ENCODE measurements around the gene BANP. TPM values are rescaled to one million over a fixed set of nuclear protein-coding genes. Genes with fewer than 3 reads are reported as not detected.
A peak's percentile ranks its signal among the peaks of the same experiment; 100 is the strongest.

The BANP gene
- total and polyA plus RNA-seq, 2 donors (not counting 1 experiment from before 2014, with no cell fraction given) = 9.3 to 31.0 TPM

DNA sequence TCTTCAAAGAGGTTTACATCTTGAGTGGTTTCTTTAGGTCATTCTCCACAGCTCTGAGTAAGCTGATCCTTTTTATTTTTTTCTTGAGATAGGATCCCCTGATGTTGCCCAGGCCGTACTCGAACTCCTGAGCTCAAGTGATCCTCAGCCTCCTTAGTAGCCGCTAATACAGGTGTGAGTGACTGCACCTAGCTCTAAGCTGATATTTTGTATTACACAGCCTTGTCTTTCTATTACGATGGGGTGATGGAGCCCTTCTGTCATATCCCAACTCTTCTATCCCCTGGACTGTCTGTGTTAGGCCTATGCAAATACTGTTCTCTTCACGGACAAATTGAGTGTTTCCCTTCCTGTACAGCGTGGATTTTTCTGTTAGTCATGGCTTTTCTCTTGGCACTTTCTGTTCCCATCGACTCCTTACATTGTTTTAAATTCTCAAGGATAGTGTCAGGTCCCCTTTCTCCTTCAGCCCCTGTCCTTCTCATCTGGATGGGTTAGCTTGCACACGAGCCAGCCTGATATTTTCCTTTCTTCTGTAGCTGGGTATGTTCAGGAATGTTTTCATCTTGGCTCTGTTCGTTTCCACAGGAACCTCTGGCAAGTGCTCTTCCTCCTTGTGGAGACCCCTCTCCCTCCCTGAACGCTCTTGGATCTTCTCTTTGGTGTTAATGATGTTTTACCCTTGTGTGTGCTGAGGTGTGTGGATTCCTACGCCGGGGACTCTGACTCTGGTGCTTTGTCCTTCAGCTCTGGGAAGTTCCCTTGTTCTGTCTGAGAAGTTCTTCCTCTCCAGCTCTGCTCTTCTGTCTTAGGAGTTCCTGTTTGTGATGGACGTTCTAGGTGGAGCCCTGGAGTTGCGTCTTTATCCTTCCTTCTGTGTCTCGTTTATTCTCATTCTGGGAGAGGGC, 2.3 kb downstream of the BANP start:
- no peak overlapping the region for H3K4me2 ChIP-seq (ENCODE audit: extremely low read depth, insufficient read depth, low read length)
- H3K79me2 ChIP-seq (ENCODE audit: control insufficient read depth, insufficient read depth, low read length) = peaks cover 65% of the 10 kb centered on the region
- H3K27ac ChIP-seq (ENCODE audit: insufficient read depth, low read length) = peak overlapping the region; percentile 2
- peaks cover 13% of the 10 kb centered on the region for H3K4me1 ChIP-seq (ENCODE audit: control insufficient read depth, extremely low read depth, insufficient read depth, low read length)
- H2AFZ ChIP-seq (ENCODE audit: low read length) = no peak overlapping the region
- TF ChIP-seq EZH2 (IDR thresholded peaks at IDR 0.05; ENCODE audit: low read length, missing control alignments) = no peak
- TF ChIP-seq, protein P1, sequence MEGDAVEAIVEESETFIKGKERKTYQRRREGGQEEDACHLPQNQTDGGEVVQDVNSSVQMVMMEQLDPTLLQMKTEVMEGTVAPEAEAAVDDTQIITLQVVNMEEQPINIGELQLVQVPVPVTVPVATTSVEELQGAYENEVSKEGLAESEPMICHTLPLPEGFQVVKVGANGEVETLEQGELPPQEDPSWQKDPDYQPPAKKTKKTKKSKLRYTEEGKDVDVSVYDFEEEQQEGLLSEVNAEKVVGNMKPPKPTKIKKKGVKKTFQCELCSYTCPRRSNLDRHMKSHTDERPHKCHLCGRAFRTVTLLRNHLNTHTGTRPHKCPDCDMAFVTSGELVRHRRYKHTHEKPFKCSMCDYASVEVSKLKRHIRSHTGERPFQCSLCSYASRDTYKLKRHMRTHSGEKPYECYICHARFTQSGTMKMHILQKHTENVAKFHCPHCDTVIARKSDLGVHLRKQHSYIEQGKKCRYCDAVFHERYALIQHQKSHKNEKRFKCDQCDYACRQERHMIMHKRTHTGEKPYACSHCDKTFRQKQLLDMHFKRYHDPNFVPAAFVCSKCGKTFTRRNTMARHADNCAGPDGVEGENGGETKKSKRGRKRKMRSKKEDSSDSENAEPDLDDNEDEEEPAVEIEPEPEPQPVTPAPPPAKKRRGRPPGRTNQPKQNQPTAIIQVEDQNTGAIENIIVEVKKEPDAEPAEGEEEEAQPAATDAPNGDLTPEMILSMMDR (conservative IDR thresholded peaks at IDR 0.05 in 1 of 2, IDR thresholded peaks at IDR 0.05 in 1 of 2; ENCODE audit: low read depth in 1 of 2, low read length in 2 of 2) = no peak
- peak in 1 of 2 donors; percentile 10 for DNase-seq (ENCODE audit: low read depth in 2 of 2)
- H4K20me1 ChIP-seq (ENCODE audit: control insufficient read depth, extremely low read depth, insufficient read depth, low read length) = no peaks in the 10 kb centered on the region
- no peaks in the 10 kb centered on the region for H3K9me3 ChIP-seq (ENCODE audit: control insufficient read depth, insufficient read depth, low read depth, low read length)
- no peak overlapping the region for H3K9ac ChIP-seq (ENCODE audit: insufficient read depth, low read length)
- H3K36me3 ChIP-seq (ENCODE audit: control insufficient read depth, insufficient read depth, low read length) = peaks cover 6% of the 10 kb centered on the region
- no peaks in the 10 kb centered on the region for H3K27me3 ChIP-seq (ENCODE audit: control insufficient read depth, insufficient read depth, low read length)
- H3K4me3 ChIP-seq (replicated peaks in 1 of 4; ENCODE audit: control extremely low read depth in 1 of 4, insufficient read depth in 1 of 4, low read depth in 3 of 4, low read length in 4 of 4) = no peak overlapping the region

DNA sequence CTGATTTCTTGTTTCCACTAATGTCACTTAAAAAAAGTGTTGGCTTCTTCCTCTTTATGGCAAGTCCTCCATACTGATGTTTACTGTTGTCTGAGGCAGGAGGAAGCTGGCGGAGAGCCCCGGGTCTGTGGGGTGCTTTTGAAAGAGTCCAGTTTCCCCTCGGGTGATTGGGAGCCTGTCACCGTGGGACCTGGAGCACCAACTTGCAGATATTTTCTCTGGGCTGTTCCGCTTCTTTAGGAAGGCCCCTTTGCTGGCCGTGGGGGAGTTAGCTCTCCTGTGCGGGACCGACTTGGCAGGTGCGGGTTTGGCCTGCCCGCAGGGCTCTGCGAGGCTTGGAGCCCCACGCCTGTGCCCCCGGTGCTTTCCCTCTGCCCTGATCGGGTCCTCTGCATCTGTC, 3.1 kb downstream of the BANP start:
- TF ChIP-seq, protein P1 (conservative IDR thresholded peaks at IDR 0.05 in 1 of 2, IDR thresholded peaks at IDR 0.05 in 1 of 2; ENCODE audit: low read depth in 1 of 2, low read length in 2 of 2) = no peak
- TF ChIP-seq EZH2 (IDR thresholded peaks at IDR 0.05; ENCODE audit: low read length, missing control alignments) = no peak
- DNase-seq (ENCODE audit: low read depth in 2 of 2) = no peak
- Histone ChIP-seq H3K9ac (ENCODE audit: insufficient read depth, low read length) (no peak overlapping the region), H3K4me2 (ENCODE audit: extremely low read depth, insufficient read depth, low read length) (no peak overlapping the region), H3K27me3 (ENCODE audit: control insufficient read depth, insufficient read depth, low read length) (no peaks in the 10 kb centered on the region), H2AFZ (ENCODE audit: low read length) (no peak overlapping the region), H3K9me3 (ENCODE audit: control insufficient read depth, insufficient read depth, low read depth, low read length) (no peaks in the 10 kb centered on the region), H4K20me1 (ENCODE audit: control insufficient read depth, extremely low read depth, insufficient read depth, low read length) (no peaks in the 10 kb centered on the region), H3K4me3 (replicated peaks in 1 of 4; ENCODE audit: control extremely low read depth in 1 of 4, insufficient read depth in 1 of 4, low read depth in 3 of 4, low read length in 4 of 4) (no peak overlapping the region), H3K4me1 (ENCODE audit: control insufficient read depth, extremely low read depth, insufficient read depth, low read length) (peaks cover 13% of the 10 kb centered on the region), H3K79me2 (ENCODE audit: control insufficient read depth, insufficient read depth, low read length) (peaks cover 70% of the 10 kb centered on the region), H3K36me3 (ENCODE audit: control insufficient read depth, insufficient read depth, low read length) (peaks cover 6% of the 10 kb centered on the region), H3K27ac (ENCODE audit: insufficient read depth, low read length) (no peak overlapping the region)

DNA sequence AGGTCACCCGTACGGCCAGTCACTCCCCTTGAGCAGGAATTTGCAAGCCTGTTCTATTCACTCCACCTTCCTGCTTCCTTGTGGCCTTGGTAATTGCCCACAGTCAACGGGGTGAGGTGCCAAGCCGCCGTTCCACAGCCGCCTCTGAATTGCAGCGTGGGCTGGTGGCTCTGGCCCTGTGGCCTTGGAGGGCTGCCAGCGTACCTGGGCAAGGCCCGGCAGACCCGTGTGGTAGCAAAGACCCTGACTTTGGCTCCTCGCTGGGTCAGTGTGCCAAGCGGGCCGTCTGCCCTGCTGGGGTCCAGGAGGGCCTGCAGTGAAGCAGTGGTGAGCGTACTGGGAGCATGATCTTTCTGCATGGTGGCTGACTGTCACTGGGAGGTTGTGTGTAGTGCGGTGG, 3.6 kb downstream of the BANP start:
- no peak overlapping the region for H2AFZ ChIP-seq (ENCODE audit: low read length)
- H3K9me3 ChIP-seq (ENCODE audit: control insufficient read depth, insufficient read depth, low read depth, low read length) = no peaks in the 10 kb centered on the region
- TF ChIP-seq EZH2 (IDR thresholded peaks at IDR 0.05; ENCODE audit: low read length, missing control alignments) = no peak
- TF ChIP-seq, protein P1 (conservative IDR thresholded peaks at IDR 0.05 in 1 of 2, IDR thresholded peaks at IDR 0.05 in 1 of 2; ENCODE audit: low read depth in 1 of 2, low read length in 2 of 2) = no peak
- H3K9ac ChIP-seq (ENCODE audit: insufficient read depth, low read length) = no peak overlapping the region
- DNase-seq (ENCODE audit: low read depth in 2 of 2) = no peak
- no peaks in the 10 kb centered on the region for H4K20me1 ChIP-seq (ENCODE audit: control insufficient read depth, extremely low read depth, insufficient read depth, low read length)
- H3K27ac ChIP-seq (ENCODE audit: insufficient read depth, low read length) = peak overlapping the region; percentile 23
- H3K27me3 ChIP-seq (ENCODE audit: control insufficient read depth, insufficient read depth, low read length) = no peaks in the 10 kb centered on the region
- peaks cover 75% of the 10 kb centered on the region for H3K79me2 ChIP-seq (ENCODE audit: control insufficient read depth, insufficient read depth, low read length)
- H3K4me3 ChIP-seq (replicated peaks in 1 of 4; ENCODE audit: control extremely low read depth in 1 of 4, insufficient read depth in 1 of 4, low read depth in 3 of 4, low read length in 4 of 4) = no peak overlapping the region
- peaks cover 6% of the 10 kb centered on the region for H3K36me3 ChIP-seq (ENCODE audit: control insufficient read depth, insufficient read depth, low read length)
- H3K4me2 ChIP-seq (ENCODE audit: extremely low read depth, insufficient read depth, low read length) = no peak overlapping the region
- peaks cover 13% of the 10 kb centered on the region for H3K4me1 ChIP-seq (ENCODE audit: control insufficient read depth, extremely low read depth, insufficient read depth, low read length)

All from fibroblast of lung (primary cell).